ENCODE data around the gene PRPF40A. TPM values are rescaled to one million over a fixed set of nuclear protein-coding genes. Genes with fewer than 3 reads are reported as not detected.

The PRPF40A gene
- total RNA-seq, 2 donors from 2014 or later, result 62.2 to 69.2 TPM

DNA sequence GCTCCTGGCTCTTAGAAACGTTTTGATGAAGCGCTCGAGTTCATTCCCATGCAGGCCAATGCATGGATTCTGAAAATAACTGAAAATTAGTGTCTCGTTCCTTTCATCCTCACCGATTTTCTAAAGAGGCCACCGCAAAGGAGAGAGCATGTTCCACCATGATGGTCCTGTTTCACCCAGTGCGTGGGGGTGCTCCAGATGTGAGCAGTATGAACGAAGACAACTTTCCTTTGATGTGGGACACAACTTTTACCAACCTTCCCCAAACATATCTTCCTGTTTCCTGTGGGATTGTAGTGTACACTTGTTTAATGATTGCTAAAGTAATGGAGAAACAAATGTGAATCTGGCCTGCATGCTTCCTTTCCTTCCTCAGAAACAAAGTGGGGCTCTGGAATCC, 114.5 kb downstream of the PRPF40A start:
- intact Hi-C loops (cut with DNase I), result no loop called here
- no peak for DNase-seq (ENCODE audit: low spot score)

Other genes with a start within 250 kb of the PRPF40A start
- gene ARL6IP6, start 1.2 kb upstream of the PRPF40A start, total RNA-seq, result 10 to 100 TPM; 10.3 to 12.9 TPM

Data from posterior vena cava (tissue), 2 donors.